Measurements from ENCODE around the gene IKZF1. TPM values are rescaled to one million over a fixed set of nuclear protein-coding genes. Genes with fewer than 3 reads are reported as not detected.

Gene IKZF1
- total RNA-seq, 1 experiment from 2014 or later, result 0.57 TPM

- Histone ChIP-seq H4K20me1 (ENCODE audit: insufficient read depth) (no peaks in the 10 kb centered on the region), H3K27me3 (ENCODE audit: insufficient read depth, low read length) (peaks cover 15% of the 10 kb centered on the region; the same call in 1 of the 2 replicates), H3K4me1 (ENCODE audit: control insufficient read depth in 1 of 2, insufficient read depth in 2 of 2, low read length in 2 of 2) (no peaks in the 10 kb centered on the region), H3K27ac (ENCODE audit: low read depth, low read length) (no peak overlapping the region), H3K9me3 (ENCODE audit: control insufficient read depth in 1 of 2, insufficient read depth in 1 of 2, low read depth in 1 of 2, low read length in 2 of 2) (no peaks in the 10 kb centered on the region), H2AFZ (ENCODE audit: low read depth, low read length, poor library complexity, severe bottlenecking) (no peak overlapping the region), H3K4me3 (replicated peaks in 1 of 2; ENCODE audit: low read depth in 1 of 2, low read length in 2 of 2) (no peak overlapping the region), H3K36me3 (ENCODE audit: control insufficient read depth in 1 of 2, insufficient read depth in 2 of 2, low read length in 2 of 2) (no peaks in the 10 kb centered on the region), H3K79me2 (ENCODE audit: insufficient read depth, low read length) (no peaks in the 10 kb centered on the region), H3K9me2 (ENCODE audit: insufficient read depth) (no peaks in the 10 kb centered on the region), H3K9ac (ENCODE audit: low read length) (no peak overlapping the region), H3K4me2 (ENCODE audit: low read length) (no peak overlapping the region)
- ChIA-PET POLR2A (no interaction called here), CTCF (no interaction called here), RAD21 (ENCODE audit: low non-redundant PET in 1 of 2, low total read pairs in 2 of 2, uncharacterized antibody in 2 of 2, unreplicated experiment in 2 of 2) (no interaction called here)
- DNase-seq (ENCODE audit: low read depth, low spot score) (no peak), ATAC-seq (no peak)
- no peak for TF ChIP-seq REST (IDR thresholded peaks at IDR 0.05; ENCODE audit: low read depth)
- no peak for TF ChIP-seq ZNF274 (IDR thresholded peaks at IDR 0.05; ENCODE audit: low read depth, low read length)
- no peak for TF ChIP-seq EGR1 (IDR thresholded peaks at IDR 0.05; ENCODE audit: low read depth)
- TF ChIP-seq RAD21 (IDR thresholded peaks at IDR 0.05; ENCODE audit: low read depth), result no peak
- no peak for TF ChIP-seq EZH2 (IDR thresholded peaks at IDR 0.05)
- TF ChIP-seq YY1 (IDR thresholded peaks at IDR 0.05; ENCODE audit: extremely low read depth, insufficient replicate concordance, low read depth, low read length), result no peak
- no peak for TF ChIP-seq EZH2phosphoT487 (IDR thresholded peaks at IDR 0.05; ENCODE audit: borderline replicate concordance)
- TF ChIP-seq, protein P1, sequence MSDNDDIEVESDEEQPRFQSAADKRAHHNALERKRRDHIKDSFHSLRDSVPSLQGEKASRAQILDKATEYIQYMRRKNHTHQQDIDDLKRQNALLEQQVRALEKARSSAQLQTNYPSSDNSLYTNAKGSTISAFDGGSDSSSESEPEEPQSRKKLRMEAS (IDR thresholded peaks at IDR 0.05), result no peak
- TF ChIP-seq FOSL1 (IDR thresholded peaks at IDR 0.05; ENCODE audit: low read depth), result no peak
- TF ChIP-seq, protein P2, sequence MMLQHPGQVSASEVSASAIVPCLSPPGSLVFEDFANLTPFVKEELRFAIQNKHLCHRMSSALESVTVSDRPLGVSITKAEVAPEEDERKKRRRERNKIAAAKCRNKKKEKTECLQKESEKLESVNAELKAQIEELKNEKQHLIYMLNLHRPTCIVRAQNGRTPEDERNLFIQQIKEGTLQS (IDR thresholded peaks at IDR 0.05), result no peak
- no peak for TF ChIP-seq POLR2AphosphoS5 (IDR thresholded peaks at IDR 0.05; ENCODE audit: low read depth, low read length)
- no peak for TF ChIP-seq JUND (IDR thresholded peaks at IDR 0.05)
- TF ChIP-seq SIN3A (IDR thresholded peaks at IDR 0.05; ENCODE audit: low read depth), result no peak
- TF ChIP-seq, protein P3, sequence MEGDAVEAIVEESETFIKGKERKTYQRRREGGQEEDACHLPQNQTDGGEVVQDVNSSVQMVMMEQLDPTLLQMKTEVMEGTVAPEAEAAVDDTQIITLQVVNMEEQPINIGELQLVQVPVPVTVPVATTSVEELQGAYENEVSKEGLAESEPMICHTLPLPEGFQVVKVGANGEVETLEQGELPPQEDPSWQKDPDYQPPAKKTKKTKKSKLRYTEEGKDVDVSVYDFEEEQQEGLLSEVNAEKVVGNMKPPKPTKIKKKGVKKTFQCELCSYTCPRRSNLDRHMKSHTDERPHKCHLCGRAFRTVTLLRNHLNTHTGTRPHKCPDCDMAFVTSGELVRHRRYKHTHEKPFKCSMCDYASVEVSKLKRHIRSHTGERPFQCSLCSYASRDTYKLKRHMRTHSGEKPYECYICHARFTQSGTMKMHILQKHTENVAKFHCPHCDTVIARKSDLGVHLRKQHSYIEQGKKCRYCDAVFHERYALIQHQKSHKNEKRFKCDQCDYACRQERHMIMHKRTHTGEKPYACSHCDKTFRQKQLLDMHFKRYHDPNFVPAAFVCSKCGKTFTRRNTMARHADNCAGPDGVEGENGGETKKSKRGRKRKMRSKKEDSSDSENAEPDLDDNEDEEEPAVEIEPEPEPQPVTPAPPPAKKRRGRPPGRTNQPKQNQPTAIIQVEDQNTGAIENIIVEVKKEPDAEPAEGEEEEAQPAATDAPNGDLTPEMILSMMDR (IDR thresholded peaks at IDR 0.05 in 2 of 3, conservative IDR thresholded peaks at IDR 0.05 in 1 of 3; ENCODE audit: borderline replicate concordance in 1 of 3, insufficient read depth in 1 of 3, low read depth in 2 of 3, low read length in 2 of 3), result no peak
- no peak for TF ChIP-seq SP1 (IDR thresholded peaks at IDR 0.05; ENCODE audit: low read depth)
- TF ChIP-seq TCF7L2 (IDR thresholded peaks at IDR 0.05; ENCODE audit: borderline replicate concordance, extremely low read depth, insufficient read depth, insufficient read length), result no peak
- TF ChIP-seq CBX3 (IDR thresholded peaks at IDR 0.05; ENCODE audit: low read depth), result no peak
- no peak for TF ChIP-seq SRF (IDR thresholded peaks at IDR 0.05; ENCODE audit: low read depth)
- no peak for TF ChIP-seq ELF1 (IDR thresholded peaks at IDR 0.05; ENCODE audit: borderline replicate concordance, low read depth)
- intact Hi-C loops (cut with micrococcal nuclease), result no loop called here
- no TSS peak for BruUV-seq (replicated peaks)
These were observed 106.8 kb downstream of the IKZF1 start for GRCh38 chr7:50411332-50411731.
